Lung (tissue), 12 donors: Measurements from ENCODE around the gene VMAC. TPM values are rescaled to one million over a fixed set of nuclear protein-coding genes. Genes with fewer than 3 reads are reported as not detected.

Experiments used
- ATAC-seq: fragments of 200-7000 bp; cut with Tn5 transposase; one replicate; pipeline ENCODE4 v1.9.1; 2020; ENCODE audit warnings: moderate number of reproducible peaks; ENCODE audit not compliant: insufficient read depth, low FRiP score
- DNase-seq, 3 donors: peaks; one replicate each; pipeline ENCODE4 v3.0.0-alpha.2; 2013 to 2017
- H3K27ac ChIP-seq, 2 donors: one replicate each; pipeline ENCODE4 v1.5.1; 2013; ENCODE audit warnings: mild to moderate bottlenecking in 2 of 2, moderate library complexity in 2 of 2, control low read depth in 1 of 2, inconsistent platforms in 1 of 2, low read depth in 1 of 2, low read length in 1 of 2
- H3K27me3 ChIP-seq, 3 donors: one replicate each; pipeline ENCODE4 v1.5.1; 2013; ENCODE audit warnings: low read length in 2 of 3; ENCODE audit not compliant: control insufficient read depth in 3 of 3, insufficient read depth in 3 of 3
- H3K36me3 ChIP-seq, 4 donors: one replicate each; pipeline ENCODE4 v1.5.1; 2013; ENCODE audit warnings: low read length in 4 of 4, mild to moderate bottlenecking in 1 of 4, moderate library complexity in 1 of 4; ENCODE audit not compliant: control insufficient read depth in 4 of 4, insufficient read depth in 4 of 4
- H3K4me1 ChIP-seq, 5 donors: one replicate each; pipeline ENCODE4 v1.5.1; 2013; ENCODE audit warnings: low read length in 5 of 5, mild to moderate bottlenecking in 2 of 5, moderate library complexity in 1 of 5; ENCODE audit not compliant: control insufficient read depth in 5 of 5, insufficient read depth in 5 of 5
- H3K4me3 ChIP-seq: one replicate; pipeline ENCODE4 v1.5.1; 2013; ENCODE audit warnings: mild to moderate bottlenecking, control low read depth, moderate library complexity
- H3K9ac ChIP-seq, 2 donors: one replicate each; pipeline ENCODE4 v1.5.1; 2013; ENCODE audit warnings: low read length in 2 of 2, control low read depth in 1 of 2; ENCODE audit not compliant: insufficient read depth in 1 of 2
- H3K9me3 ChIP-seq, 4 donors: one replicate each; pipeline ENCODE4 v1.5.1; 2013; ENCODE audit warnings: low read length in 3 of 4, mild to moderate bottlenecking in 1 of 4, moderate library complexity in 1 of 4; ENCODE audit not compliant: control insufficient read depth in 4 of 4, insufficient read depth in 3 of 4
- CTCF ChIP-seq: IDR thresholded peaks from 2 replicates; pipeline ENCODE4 v1.5.1; 2012; ENCODE audit warnings: mild to moderate bottlenecking; ENCODE audit errors: control extremely low read depth, extremely low read depth
- WGBS, 2 donors: extraction: QIAGEN DNeasy Blood & Tissue Kit; methylation state at CpG; one replicate each; pipeline ENCODE4 v1.1.7; 2013; 5-methylcytosine and 5-hydroxymethylcytosine counted together
- polyA plus RNA-seq, 2 donors: library from polyadenylated mRNA; stranded (reverse); fragments of 200-250 nt; gene quantifications; one replicate each; pipeline ENCODE4 v1.2.1, GENCODE V29; 2013
- total RNA-seq, 2 donors: library from RNA; depleted of rRNA in 1 of 2; stranded (reverse); fragments of >200 nt in 1 of 2; gene quantifications; one replicate each; pipeline ENCODE4 v1.2.1, GENCODE V29; 2014 to 2021
- donor health status: control.
- donor health status: control.
- donor health status: Bipolar disorder and iron deficiency.
- donor health status: healthy.
- donor health status: DM: yes; HTN: yes; CAD: no.

VMAC gene
- total and polyA plus RNA-seq, 4 donors, result 3.3 to 7.2 (median 5.7) TPM

- Histone ChIP-seq H3K36me3 (no peaks in the 10 kb centered on the region), H3K27ac (no peak overlapping the region), H3K4me3 (no peak overlapping the region), H3K9ac (no peak overlapping the region), H3K27me3 (peaks cover 0 to 5% (median 0%) of the 10 kb centered on the region in 3 donors), H3K4me1 (peaks cover 0 to 6% (median 3%) of the 10 kb centered on the region in 5 donors), H3K9me3 (no peaks in the 10 kb centered on the region)
- no peak for DNase-seq
- no peak for ATAC-seq
- WGBS, 2 donors, result 39 to 41% methylated on average over 6 of the region's 6 CpGs
- no peak for TF ChIP-seq CTCF
These were observed 24.5 kb upstream of the VMAC start for GRCh38 chr19:5880196-5880595.

GRCh38 chr19:5880604-5881078 lies 24.0 kb upstream of the VMAC start:
- Histone ChIP-seq H3K4me3 (no peak overlapping the region), H3K4me1 (peaks cover 0 to 6% (median 3%) of the 10 kb centered on the region in 5 donors), H3K27me3 (peaks cover 0 to 5% (median 0%) of the 10 kb centered on the region in 3 donors), H3K36me3 (no peaks in the 10 kb centered on the region), H3K27ac (no peak overlapping the region), H3K9me3 (peaks cover 0 to 1% (median 0%) of the 10 kb centered on the region in 4 donors), H3K9ac (no peak overlapping the region)
- TF ChIP-seq CTCF, result no peak
- DNase-seq, result peak; percentile 49 to 76 (median 71)
- ATAC-seq, result no peak
- WGBS, 2 donors, result 14 to 20% methylated on average over 15 of the region's 15 CpGs

- no peak for TF ChIP-seq CTCF
- Histone ChIP-seq H3K27me3 (peaks cover 0 to 5% (median 0%) of the 10 kb centered on the region in 3 donors), H3K9ac (no peak overlapping the region), H3K27ac (no peak overlapping the region), H3K4me3 (no peak overlapping the region), H3K4me1 (peaks cover 0 to 6% (median 3%) of the 10 kb centered on the region in 5 donors), H3K9me3 (peaks cover 0 to 4% (median 0%) of the 10 kb centered on the region in 4 donors), H3K36me3 (no peaks in the 10 kb centered on the region)
- DNase-seq, result no peak
- 63 to 64% methylated on average over 19 of the region's 19 CpGs for WGBS, 2 donors
- no peak for ATAC-seq
These were observed 23.0 kb upstream of the VMAC start for GRCh38 chr19:5881543-5882299.
